ENCODE measurements around the gene TMEM218. TPM values are rescaled to one million over a fixed set of nuclear protein-coding genes. Genes with fewer than 3 reads are reported as not detected.

TMEM218 gene
- total and polyA plus RNA-seq, 2 of the 8 experiments (the other 6 are each of a cell fraction or from before 2014, with no cell fraction given) = 17.0 to 33.5 TPM

DNA sequence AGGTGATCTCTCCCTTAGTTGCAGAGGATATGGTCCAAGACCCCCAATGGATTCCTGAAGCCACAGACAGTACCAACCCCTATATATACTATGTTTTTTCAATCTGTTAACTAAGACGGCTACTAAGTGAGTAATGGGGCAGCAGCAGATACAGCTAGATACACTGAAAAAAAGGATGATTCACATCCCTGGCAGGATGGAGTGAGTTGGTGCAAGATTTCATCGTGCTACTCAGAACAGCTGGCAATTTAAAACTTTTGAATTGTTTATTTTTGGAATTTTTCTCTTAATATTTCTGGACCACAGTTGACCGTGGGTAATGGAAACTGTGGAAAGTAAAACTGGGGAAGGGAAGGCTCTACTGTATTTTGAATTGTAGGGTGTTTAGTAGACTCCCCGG lies 17.0 kb upstream of the TMEM218 start:
- H3K18ac ChIP-seq (ENCODE audit: extremely low read depth, low read length) = no peak overlapping the region
- no peak overlapping the region for H2BK15ac ChIP-seq (ENCODE audit: low read length)
- H3K23ac ChIP-seq (ENCODE audit: insufficient read length) = no peak overlapping the region
- no peak overlapping the region for H3K9ac ChIP-seq (replicated peaks in 1 of 4; ENCODE audit: extremely low read depth in 1 of 4, low read depth in 3 of 4, low read length in 3 of 4)
- no peak overlapping the region for H4K5ac ChIP-seq (ENCODE audit: insufficient read length, low read depth, low read length)
- no peak overlapping the region for H2BK12ac ChIP-seq (ENCODE audit: low read depth, low read length)
- no peak overlapping the region for H2BK120ac ChIP-seq (replicated peaks; ENCODE audit: low read depth, low read length)
- no peak overlapping the region for H3K56ac ChIP-seq (replicated peaks; ENCODE audit: insufficient read length, low read depth, low read length)
- no peak overlapping the region for H3K14ac ChIP-seq (ENCODE audit: insufficient read length)
- no peak overlapping the region for H3K4me3 ChIP-seq (ENCODE audit: extremely low read depth in 1 of 4, insufficient read depth in 2 of 4, low read depth in 3 of 4, low read length in 4 of 4)
- H2BK20ac ChIP-seq (ENCODE audit: low read length) = no peak overlapping the region
- peaks cover 0 to 2% (median 2%) of the 10 kb centered on the region in 4 experiments; a peak in 4 of 7 replicates for H3K27me3 ChIP-seq (replicated peaks in 1 of 4; ENCODE audit: control insufficient read depth in 3 of 4, extremely low read depth in 1 of 4, insufficient read depth in 3 of 4, low read length in 3 of 4)
- ChIA-PET CTCF (ENCODE audit: partially characterized antibody) (interaction anchor here (0.6 to 2.5 kb wide), 5 partner anchors 10 to 220 kb away, joined by 3 to 14 read pairs (median 4); no protein-coding TSS in a partner anchor), POLR2A (ENCODE audit: partially characterized antibody) (no interaction called here)
- no peak for FAIRE-seq
- no peaks in the 10 kb centered on the region for H3K79me1 ChIP-seq (ENCODE audit: low read depth, low read length)
- no peak overlapping the region for H4K91ac ChIP-seq (replicated peaks; ENCODE audit: insufficient read length, low read length)
- H2BK5ac ChIP-seq (ENCODE audit: low read depth, low read length) = no peak overlapping the region
- H3K36me3 ChIP-seq (ENCODE audit: control insufficient read depth in 2 of 4, insufficient read depth in 4 of 4, low read length in 3 of 4) = no peaks in the 10 kb centered on the region
- no peak overlapping the region for H3K27ac ChIP-seq (ENCODE audit: low read depth, low read length)
- H3K9me3 ChIP-seq (ENCODE audit: insufficient read depth in 2 of 2, low read depth in 1 of 2, low read length in 1 of 2) = peaks cover 0 to 3% of the 10 kb centered on the region in 2 experiments; a peak in 1 of 4 replicates
- H3K4me1 ChIP-seq (replicated peaks in 1 of 4; ENCODE audit: control insufficient read depth in 3 of 4, insufficient read depth in 4 of 4, low read length in 3 of 4) = no peaks in the 10 kb centered on the region
- no peaks in the 10 kb centered on the region; the same call in 1 of the 2 replicates for H3K23me2 ChIP-seq (ENCODE audit: low read depth, low read length)
- H3K4ac ChIP-seq (replicated peaks; ENCODE audit: insufficient read length, low read depth, low read length) = no peak overlapping the region
- H2AK5ac ChIP-seq (ENCODE audit: low read depth, low read length) = no peak overlapping the region
- H3K4me2 ChIP-seq (ENCODE audit: insufficient read depth in 1 of 2, low read depth in 2 of 2, low read length in 2 of 2) = no peak overlapping the region
- DNase-seq (ENCODE audit: low read depth in 1 of 2, low spot score in 2 of 2) = no peak
- H2AFZ ChIP-seq (ENCODE audit: low read length) = no peak overlapping the region
- H4K20me1 ChIP-seq (replicated peaks in 1 of 2; ENCODE audit: control insufficient read depth in 1 of 2, insufficient read depth in 2 of 2, low read length in 2 of 2) = no peaks in the 10 kb centered on the region
- H4K8ac ChIP-seq (ENCODE audit: extremely low read depth, insufficient read depth, low read length) = no peak overlapping the region
- no peaks in the 10 kb centered on the region for H3K79me2 ChIP-seq (ENCODE audit: control insufficient read depth in 1 of 2, insufficient read depth in 2 of 2, low read length in 2 of 2)
- WGBS, 2 experiments (ENCODE audit: extremely low coverage in 1 of 2, insufficient coverage in 1 of 2, insufficient read length in 1 of 2, insufficient replicate concordance in 2 of 2, low coverage in 1 of 2, low lambda C conversion rate in 2 of 2, missing lambda C conversion rate in 1 of 2) = 90% methylated on average over 4 of the region's 4 CpGs; no CpG with 5 or more reads in 1 of the 2 experiments
- TF ChIP-seq TCF12 (IDR thresholded peaks at IDR 0.05; ENCODE audit: low read depth, low read length) (no peak), EZH2 (IDR thresholded peaks at IDR 0.05; ENCODE audit: low read depth, low read length, severe bottlenecking) (no peak), FOSL1 (IDR thresholded peaks at IDR 0.05; ENCODE audit: insufficient read depth, low read depth, low read length) (no peak), RFX5 (IDR thresholded peaks at IDR 0.05; ENCODE audit: borderline replicate concordance, low read depth, low read length) (no peak), ZNF274 (IDR thresholded peaks at IDR 0.05; ENCODE audit: borderline replicate concordance, extremely low read depth, low read length) (no peak), SP1 (IDR thresholded peaks at IDR 0.05; ENCODE audit: low read depth, low read length) (no peak), SIX5 (IDR thresholded peaks at IDR 0.05; ENCODE audit: low read depth, low read length) (no peak), SUZ12 (IDR thresholded peaks at IDR 0.05; ENCODE audit: low read length) (no peak), CHD1 (IDR thresholded peaks at IDR 0.05; ENCODE audit: low read depth, low read length) (no peak), HDAC6 (IDR thresholded peaks at IDR 0.05; ENCODE audit: low read depth, low read length) (no peak), TEAD4 (IDR thresholded peaks at IDR 0.05; ENCODE audit: low read depth, low read length) (no peak), BCL11A (IDR thresholded peaks at IDR 0.05; ENCODE audit: low read depth in 2 of 2, low read length in 2 of 2) (no peak), POU5F1 (IDR thresholded peaks at IDR 0.05; ENCODE audit: low read depth, low read length) (no peak), CEBPB (IDR thresholded peaks at IDR 0.05; ENCODE audit: low read depth, low read length) (no peak)
- TF ChIP-seq, protein P1, sequence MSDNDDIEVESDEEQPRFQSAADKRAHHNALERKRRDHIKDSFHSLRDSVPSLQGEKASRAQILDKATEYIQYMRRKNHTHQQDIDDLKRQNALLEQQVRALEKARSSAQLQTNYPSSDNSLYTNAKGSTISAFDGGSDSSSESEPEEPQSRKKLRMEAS (IDR thresholded peaks at IDR 0.05) = no peak
